ENCODE data around the gene IL20.
A peak's percentile ranks its signal among the peaks of the same experiment; 100 is the strongest.

The IL20 gene

DNA sequence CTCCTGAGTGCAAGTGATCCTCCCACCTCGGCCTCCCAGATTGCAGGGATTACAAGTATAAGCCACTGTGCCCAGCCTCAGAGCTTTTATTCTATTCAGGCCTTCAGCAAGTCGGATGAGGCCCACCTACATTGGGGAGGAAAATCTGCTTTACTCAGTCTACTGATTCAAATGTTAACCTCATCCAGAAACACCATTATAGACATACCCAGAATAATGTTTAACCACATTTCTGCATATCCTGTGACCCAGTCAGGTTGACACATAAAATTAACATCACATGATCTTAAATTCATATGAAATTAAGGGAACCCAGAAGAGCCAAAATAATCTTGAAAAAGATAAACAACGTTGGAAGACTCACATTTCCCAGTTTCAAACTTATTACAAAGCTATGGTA lies 14.9 kb downstream of the IL20 start:
- no peak for DNase-seq (ENCODE audit: low spot score)

DNA sequence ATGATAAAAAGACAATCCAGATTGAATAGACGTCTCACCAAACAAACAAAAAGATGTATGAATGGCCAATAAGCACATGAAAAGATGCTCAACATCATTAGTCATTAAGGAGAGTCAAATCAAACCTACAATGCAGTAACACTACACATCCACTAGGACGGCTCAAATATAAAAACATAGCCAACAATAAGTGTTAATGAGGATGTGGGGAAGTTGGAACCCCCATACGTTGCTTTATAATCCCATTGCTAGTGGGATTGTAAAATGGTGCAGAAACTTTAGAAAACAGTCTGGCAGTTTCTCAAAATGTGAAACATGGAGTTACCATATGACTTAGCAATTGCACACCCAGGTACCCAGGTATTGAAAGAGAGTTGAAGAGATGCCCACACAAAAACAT lies 17.1 kb downstream of the IL20 start:
- no peak for DNase-seq (ENCODE audit: low spot score)

DNA sequence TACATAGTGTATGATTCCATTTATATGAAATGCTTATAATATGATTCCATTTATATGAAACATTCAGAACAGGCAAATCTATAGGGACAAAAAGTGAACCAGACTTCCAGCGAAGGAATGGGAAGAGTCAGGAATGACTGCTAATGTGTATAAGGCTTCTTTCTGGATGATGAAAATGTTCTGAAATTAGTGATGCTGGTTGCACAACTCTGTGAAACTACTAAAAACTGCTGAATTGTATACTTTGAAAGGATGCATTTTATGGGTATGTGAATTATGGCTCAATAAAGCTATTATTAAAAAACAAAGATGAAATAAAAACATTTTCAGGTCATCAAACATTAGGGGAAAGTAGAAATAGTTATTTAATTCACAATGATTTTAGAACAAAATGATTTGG lies 17.7 kb downstream of the IL20 start:
- no peak for DNase-seq (ENCODE audit: low spot score)

DNA sequence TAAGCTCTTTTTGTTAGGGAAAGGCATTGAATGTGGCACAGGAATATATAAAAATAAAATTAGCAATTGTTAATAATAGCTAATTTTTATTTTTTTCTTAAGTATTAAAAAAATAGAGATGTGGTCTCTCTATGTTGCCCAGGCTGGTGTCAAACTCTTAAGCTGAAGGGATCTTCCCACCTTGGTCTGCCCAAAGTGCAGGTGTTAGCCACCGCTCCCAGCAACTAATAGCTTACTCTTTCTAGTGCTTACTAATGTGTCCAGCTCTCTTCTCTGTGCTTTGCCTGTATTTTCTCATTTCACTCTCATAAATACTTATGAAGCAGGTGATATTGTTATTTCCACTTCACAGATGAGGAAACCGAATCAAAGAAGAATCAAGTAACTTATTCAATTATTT lies 18.5 kb downstream of the IL20 start:
- DNase-seq (ENCODE audit: low spot score): no peak

DNA sequence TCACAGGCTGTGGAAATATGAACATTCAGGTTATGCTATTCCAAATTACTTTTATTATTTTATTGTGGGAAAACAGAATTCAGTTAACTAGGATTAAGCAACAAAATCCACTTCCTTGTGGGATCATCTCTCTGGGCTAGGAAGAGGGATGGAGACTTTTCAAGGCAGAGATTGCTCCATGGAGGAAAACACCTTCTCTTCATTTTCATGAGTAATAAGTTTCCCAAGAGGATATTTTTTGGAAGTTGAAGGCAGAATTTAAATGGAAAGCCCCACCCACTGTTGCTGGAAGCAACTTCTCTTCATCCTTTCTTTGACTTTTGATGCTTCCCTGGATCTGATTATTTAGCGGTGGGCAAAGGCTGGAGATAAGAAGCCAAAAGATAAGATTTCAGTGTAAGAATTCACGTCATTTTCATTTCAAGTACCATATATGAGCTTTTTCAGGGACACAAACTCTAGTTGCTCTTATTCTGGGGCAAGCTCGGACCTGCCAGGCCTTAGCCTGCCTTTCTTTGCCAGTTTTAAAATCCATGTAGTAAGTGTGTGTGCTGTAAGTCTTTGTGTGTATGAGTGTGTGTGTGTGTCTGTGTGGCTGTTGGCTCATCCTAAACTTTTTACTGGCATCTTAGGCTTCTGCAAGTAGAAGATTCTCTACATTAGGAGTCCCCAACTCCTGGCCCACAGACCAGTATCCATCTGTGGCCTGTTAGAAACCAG lies 20.1 kb downstream of the IL20 start:
- no peak for DNase-seq (ENCODE audit: low spot score)

DNA sequence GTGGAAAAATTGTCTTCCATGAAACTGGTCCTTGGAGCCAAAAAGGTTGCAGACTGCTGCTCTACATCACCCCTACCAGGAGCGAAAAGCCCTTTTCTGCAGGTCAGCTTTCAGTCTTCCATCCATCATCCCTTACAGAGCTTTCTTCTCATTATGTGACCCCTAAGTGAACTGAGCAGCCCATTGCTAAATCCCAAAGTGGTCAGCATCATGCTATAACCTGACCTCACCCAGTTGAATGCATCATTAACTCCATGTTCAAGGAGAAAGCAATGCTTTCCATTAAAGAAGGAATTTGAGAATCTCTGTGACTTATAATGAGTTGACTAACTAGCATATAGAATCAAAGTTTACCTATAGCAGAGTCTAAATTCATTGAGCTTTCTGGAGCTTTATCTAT lies 21.4 kb downstream of the IL20 start:
- DNase-seq (ENCODE audit: low spot score): no peak

DNA sequence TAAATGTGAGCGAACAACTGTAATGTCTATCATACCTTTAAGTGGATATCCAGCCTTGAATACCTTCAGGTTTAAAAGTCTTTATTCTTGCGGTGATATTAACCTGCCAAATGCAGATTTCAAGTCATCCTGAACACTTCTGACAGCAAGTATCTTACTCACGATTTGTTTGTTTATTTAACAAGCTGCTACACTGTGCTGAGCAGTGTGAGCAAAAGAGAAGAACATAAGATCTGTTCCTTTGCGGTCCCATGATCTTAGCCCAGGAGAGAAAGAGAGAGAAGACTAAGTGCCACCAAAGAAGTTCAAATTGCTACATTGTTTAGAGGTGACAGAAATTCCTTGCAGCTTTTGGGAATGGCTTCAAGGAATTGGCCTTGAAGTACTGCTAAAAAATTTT lies 22.3 kb downstream of the IL20 start:
- no peak for DNase-seq (ENCODE audit: low spot score)

DNA sequence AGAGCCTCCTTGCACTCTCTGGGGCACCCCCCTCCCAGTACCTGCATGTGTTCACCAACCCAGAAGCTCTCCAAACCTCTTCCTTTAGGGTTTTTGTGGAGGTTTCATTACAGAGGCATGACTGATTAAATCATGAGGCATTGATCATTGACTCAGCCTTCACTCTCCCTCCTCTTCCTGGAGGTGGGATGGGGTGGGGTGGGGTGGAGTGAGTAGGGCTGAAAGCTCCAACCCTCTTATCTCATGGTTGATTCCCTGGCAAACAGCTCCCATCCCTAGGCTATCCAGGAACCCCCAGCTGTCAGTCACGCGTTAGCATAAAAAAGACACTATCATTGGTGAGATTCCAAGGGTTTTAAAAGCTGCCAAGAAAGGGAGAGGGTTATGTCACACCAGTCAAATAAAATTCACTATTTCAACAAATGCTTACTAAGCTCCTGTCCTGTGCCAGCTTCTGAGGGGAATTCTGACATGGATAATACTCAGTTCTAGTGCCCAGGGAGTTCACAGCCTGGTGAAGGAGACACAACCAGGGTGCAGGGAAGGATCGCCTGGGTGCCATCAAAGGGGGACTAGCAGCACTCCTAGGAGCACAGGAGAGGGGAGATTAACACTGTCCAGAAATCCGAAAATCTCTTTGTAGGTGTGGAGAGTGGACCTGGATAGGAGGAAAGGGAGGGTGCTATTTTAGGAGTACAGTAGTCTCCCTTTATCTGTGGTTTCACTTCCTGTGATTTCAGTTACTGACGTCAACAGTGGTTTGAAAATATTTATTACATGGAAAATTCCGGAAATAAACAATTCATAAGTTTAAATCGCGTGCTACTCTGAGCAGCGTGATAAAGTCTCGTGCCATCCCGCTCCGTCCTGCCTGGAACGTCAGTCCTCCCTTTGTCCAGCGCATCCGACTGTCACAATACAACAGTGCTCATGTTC lies 25.0 kb downstream of the IL20 start:
- DNase-seq (ENCODE audit: low spot score): no peak

DNA sequence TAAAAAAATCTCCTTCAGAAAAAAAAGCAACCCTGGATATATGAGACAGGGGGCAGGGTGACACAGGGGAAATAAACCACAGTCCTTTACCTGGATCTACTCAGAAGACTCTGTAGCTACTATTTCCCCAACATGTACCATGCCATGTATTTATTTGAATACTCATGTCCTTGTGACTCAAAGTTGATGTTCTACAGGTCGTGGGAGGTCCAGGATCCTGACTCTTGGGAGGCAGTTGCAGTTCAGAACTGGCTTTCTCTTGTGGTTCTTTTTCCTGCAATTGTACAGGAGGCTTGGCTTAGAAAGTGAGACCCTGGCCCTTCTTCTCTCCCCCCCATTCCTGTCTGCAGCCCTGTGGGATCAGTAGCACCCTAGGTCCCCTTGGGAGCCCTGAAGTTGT lies 26.0 kb downstream of the IL20 start:
- no peak for DNase-seq (ENCODE audit: low spot score)

DNA sequence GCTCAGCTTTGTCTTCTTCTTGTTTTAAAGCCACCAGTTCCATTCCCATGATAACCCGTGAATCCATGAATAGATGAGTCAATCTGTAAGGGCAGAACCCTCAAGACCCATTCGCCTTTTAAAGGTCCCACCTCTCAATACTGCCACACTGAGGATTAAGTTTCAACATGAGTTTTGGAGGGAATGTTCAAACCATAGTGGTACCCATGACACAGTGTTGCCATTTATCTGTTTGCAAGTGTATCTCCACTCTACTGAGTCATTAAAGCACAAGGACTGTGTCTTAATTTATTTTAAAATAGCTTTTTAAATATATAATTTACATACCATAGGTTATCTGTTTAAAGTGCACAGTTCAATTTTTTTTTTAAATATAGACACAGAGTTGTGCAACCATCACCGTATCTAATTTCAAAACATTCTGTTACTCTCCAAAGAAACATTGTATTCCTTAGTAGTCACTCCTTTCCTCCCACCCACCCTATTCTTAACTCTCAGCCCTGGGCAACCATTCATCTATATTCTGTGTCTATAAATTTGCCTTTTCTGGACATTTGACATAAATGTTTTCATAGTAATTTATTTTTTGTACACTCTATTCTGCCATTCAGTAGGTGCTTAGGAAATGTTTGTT lies 27.0 kb downstream of the IL20 start:
- DNase-seq (ENCODE audit: low spot score): no peak

DNA sequence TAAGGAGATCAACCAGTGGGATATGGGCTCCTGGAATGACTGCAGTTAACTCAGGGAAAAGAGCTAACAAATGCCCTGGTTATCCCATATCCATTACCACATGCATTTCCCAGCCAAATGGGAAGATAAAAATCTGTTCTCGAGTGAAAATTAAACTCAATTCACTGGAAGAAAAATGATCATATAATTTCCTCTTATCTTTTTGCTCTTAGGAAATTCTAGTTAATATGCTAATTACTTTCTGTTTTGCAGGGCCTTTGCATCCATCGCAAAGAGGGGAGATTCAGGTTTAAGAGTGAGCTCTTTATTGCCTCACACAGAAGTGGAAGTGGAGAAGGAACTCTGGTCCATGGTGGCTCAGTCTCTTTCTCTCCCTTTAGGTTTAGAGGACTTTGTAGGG lies 28.0 kb downstream of the IL20 start:
- DNase-seq (ENCODE audit: low spot score): no peak

DNA sequence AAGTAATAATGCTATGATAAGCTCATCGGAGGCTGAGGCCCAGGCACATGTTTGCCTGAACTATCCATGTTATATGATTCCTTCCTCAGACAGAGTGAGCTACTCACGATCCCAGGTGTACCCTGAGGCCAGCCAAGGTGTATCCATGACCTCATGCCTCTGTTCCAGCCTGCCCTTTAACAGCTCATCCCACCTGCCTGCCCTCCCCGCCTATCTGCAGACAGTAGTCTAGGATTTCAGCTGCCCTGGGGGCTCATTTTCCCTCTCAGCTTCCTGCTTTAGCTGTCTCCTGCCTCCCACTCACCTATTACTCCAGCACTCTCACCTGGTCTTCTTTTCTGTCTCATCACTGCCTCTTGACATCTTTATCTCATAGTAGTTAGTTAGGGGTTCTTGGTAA lies 29.9 kb downstream of the IL20 start:
- no peak for DNase-seq (ENCODE audit: low spot score)

DNA sequence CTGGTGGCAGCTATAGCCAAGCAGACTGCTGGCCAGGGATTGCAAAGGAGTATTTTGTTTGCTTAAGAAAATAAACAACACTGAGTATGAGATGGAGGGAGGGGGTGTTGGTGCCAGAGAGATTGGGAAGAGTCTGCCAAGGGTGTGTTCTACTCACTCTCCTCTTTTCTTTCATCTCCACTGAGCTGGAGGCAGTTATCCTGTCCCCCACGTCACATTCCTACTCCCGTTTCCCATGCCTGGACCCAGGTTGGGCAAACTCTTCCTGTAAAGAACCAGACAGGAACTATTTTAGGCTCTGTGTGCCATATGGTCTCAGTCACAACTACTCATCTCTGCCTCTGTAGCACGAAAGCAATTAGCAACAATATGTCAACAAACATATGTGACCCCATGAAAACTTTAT lies 30.4 kb downstream of the IL20 start:
- no peak for DNase-seq (ENCODE audit: low spot score)

DNA sequence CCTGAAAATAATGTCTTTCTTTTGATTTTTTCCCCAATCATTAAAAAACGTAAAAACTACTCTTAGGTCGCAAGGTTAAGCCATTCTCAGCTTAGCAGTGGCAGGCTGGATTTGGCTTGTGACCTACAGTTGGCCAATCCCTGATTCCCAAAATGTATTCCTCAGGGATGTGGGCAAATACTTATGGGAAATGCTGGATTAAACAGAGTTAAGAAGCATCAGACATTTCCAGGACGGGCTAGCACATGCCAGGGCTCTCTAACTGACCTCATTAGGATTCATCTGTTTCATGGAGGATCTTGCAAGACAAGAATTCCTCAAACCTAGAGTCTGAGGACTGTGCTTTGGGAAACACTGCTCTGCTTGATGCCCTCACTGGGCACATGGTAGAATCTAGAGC lies 30.8 kb downstream of the IL20 start:
- no peak for DNase-seq (ENCODE audit: low spot score)

DNA sequence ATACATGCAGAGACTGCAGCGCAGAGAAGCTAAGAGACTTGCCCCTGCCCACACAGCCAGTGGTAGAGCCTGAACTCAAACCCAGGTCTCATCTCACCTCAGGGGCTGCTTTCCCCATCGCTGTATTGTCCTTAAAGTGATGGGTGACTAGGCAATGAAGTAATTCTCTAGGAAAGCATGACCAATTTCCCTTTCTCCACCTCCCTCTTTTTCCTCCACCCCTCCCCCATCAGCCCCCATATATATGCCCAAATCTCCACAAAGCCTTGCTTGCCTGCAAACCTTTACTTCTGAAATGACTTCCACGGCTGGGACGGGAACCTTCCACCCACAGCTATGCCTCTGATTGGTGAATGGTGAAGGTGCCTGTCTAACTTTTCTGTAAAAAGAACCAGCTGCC lies 31.8 kb downstream of the IL20 start, which contains the start of gene IL24:
Gene IL24 (plus strand): TSS at position 269 of the 400 bp plus-strand sequence. CDS start 390 bp downstream, outside the sequence.
- DNase-seq (ENCODE audit: low spot score): peak; percentile 30

DNA sequence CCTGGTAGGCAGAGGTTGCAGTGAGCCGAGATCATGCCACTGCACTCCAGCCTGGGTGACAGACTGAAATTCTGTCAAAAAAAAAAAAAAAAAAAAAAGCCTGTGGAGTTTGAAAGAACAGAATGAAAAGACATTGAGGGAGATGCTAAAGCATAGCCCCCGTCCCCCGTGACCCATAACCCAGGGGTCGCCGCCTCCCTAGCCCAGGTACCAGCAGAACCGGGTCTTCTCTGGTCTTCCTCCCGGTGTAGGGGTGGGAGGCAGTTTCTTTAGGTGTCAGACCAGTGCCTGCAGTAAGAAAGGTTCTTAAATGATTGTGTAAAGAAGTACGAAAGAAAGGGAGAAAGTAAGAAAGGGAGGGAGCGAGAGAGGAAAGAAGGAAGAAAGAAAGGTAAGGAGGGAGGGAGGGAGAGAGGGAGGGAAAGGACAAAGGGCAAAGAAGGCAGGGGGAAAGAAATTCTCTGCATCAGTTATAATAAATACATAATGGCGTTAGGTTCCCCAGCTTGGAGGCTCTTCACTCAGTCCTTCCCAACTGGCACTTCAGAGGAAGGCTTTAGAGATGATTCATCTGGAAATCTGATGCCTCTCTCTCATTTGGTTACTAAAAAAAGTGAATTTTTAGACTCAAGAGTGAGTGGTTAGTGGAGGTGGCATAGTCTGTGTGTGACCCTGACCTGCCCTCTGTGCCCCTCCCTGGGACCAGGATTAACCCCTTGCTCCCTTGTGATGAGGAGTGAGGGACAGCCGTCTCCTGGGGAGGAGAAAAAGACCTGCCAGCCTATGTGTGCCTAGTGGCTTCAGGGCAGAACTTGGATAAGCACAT lies 32.9 kb downstream of the IL20 start:
- DNase-seq (ENCODE audit: low spot score): no peak

DNA sequence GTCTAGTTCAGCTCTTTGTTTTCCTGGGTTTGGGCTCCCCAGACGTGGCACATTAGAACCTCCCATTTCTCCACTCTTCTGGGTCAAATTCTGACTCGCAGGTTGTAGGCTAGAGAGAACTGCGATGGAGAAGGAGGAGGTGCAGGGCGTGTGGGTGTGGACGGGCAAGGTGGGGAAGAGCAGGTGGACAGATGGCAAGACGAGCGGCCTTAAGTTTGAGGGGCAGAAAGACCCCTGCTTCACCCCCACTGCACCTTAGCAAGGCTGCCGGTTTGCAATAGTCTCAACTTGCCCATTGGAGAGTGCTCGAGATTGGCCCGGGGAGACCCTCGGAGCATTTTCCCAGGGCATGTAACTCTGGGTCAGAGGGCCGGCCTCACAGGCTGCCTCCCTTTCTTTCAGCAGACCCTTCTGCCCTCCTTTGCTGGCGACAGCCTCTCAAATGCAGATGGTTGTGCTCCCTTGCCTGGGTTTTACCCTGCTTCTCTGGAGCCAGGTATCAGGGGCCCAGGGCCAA lies 33.5 kb downstream of the IL20 start:
- DNase-seq (ENCODE audit: low spot score): no peak

DNA sequence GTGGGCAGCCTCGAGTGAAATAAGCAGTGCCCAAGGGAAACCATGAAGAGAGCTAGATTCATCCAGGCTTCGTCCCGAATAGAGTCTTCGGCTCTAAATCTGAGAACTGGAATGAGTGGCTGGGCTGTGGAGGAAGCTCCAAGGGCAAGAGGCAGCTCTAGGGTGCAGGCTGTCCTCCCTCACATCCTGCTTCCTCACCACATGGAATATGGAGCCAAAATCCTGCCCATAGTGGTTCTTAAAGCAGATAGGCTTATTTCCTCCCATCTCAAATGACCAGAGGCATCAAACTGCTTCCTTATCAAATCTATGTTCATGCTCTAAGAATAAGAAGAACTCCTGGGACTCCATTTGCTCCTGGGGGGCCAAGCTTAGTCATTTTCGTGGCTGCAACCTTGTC lies 34.3 kb downstream of the IL20 start:
- no peak for DNase-seq (ENCODE audit: low spot score)

DNA sequence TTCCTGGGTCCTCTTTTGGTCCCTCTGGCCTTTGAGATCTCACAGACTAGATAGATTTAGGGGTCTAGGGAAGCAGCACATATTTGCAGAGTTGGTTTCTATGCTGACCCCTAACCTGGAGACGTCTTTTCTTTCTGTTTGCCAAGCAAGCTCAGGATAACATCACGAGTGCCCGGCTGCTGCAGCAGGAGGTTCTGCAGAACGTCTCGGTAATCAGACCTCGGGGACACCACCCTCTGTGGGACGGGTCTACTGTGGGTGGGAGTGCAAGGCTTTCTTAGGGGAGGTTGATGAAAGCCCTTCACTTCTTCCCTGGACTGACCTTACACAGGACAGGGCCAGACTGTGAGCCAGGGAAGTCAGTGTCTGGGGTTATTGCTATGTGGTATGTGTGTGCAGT lies 34.7 kb downstream of the IL20 start:
- no peak for DNase-seq (ENCODE audit: low spot score)

DNA sequence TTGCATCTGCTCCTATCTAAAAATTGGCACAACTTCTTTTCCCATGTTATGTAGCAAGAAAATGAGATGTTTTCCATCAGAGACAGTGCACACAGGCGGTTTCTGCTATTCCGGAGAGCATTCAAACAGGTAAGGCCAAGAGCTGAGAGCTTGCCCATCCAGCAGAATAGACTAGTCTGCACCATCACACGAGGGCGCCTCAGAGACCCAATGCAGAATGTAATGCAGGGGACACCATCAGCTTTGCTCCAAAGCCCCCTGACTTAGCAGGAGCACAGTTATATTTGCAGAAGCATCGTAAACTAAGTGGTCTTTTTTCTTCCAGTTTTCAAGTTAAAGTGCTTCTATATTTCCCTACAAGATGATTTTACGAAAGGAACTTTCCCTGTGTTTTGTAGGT lies 36.5 kb downstream of the IL20 start:
- DNase-seq (ENCODE audit: low spot score): no peak

DNA sequence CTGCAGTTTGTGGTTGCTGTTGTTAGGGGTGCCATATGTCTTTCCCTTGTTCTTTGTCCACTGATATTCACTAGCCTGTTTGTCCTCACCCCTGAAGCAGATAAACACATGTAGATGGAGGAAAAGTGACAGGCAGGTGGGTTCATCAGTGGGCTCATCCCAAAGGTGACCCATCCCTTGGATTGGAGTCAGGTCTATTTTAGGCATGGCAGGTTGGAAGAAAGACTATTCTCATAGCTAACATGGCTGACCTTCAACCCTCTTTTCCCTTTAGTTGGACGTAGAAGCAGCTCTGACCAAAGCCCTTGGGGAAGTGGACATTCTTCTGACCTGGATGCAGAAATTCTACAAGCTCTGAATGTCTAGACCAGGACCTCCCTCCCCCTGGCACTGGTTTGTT lies 37.3 kb downstream of the IL20 start:
- DNase-seq (ENCODE audit: low spot score): no peak

DNA sequence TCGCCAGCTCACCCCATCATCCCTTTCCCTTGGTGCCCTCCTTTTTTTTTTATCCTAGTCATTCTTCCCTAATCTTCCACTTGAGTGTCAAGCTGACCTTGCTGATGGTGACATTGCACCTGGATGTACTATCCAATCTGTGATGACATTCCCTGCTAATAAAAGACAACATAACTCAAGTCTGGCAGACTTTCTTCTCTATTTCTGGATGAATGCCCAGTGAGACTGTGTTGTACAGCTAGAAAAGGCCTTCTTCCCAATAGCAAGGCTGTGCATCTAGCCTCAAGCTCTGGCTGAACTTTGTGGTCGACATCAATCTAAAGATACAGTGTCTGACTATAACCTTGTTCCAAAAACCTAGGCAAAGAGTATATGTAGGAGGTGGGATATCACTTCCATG lies 38.3 kb downstream of the IL20 start:
- no peak for DNase-seq (ENCODE audit: low spot score)

Data from activated CD4-positive, alpha-beta T cell treated with anti-CD3 and anti-CD28 coated beads, Interleukin-2, Interleukin-4, amounts not matched to agents 100 ng/mL and 50 ng/mL, durations not matched to agents 16 hours and 8 hours (primary cell).